EL (cell line): ENCODE results near the gene POLR1C.
A peak's percentile ranks its signal among the peaks of the same experiment; 100 is the strongest.
"Not testable (repeated sequence)": the region's sequence is repeated elsewhere in the genome, so short reads cannot be mapped to it uniquely, and the experiment has no call there.

ENCODE experiments used
- DNase-seq: peaks from one replicate; pipeline ENCODE4 v3.0.0-alpha.2; 2016

Gene POLR1C

DNA sequence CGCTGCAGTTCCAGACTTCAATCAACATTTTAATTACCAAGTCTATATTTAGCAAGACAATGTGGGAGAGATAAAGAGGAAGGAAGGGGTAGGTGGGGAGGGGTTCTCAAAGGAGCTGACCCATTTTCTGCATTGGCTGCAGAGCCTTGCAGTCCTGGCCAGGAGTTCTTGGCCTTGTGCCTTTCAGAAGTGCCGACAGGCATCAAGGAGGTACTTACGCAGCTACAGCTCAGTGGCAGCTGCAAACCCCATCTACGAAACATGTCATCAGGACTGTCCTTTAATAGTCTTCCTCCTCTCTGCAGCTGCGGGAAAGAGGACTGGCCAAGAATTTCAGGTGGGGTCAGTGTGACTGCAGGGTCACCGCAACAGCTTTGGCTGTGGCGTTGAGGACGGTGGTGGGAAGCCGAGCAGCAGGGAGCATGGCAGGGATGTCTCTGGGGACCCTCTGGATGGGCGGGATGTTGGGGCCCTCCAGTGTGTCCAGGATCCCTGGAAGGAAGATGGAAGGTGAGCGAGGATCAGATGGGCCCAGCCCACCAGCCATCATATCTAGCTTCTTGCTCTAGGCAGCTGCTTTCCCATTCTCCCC, 5.0 kb upstream of the POLR1C start:
- DNase-seq = no peak

DNA sequence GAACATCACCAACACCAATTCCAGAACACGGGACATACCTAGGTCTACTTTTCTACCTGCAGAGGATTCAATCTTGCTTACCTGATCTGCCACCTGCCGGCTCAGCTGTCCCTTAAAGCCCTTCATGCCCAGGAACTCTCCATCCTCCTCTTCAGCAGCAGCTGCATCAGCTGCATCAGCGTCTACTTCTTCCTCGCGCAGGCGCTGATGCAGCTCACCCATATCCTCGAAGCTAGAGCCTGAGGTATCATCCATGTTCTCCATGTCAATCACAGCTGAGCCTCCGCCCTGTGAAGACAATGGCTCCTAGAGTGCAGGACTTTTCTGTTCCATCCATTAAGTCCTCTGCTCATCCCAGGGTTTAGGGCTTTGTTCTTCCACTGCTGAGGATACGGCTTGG, 1.1 kb upstream of the POLR1C start:
- DNase-seq = no peak

DNA sequence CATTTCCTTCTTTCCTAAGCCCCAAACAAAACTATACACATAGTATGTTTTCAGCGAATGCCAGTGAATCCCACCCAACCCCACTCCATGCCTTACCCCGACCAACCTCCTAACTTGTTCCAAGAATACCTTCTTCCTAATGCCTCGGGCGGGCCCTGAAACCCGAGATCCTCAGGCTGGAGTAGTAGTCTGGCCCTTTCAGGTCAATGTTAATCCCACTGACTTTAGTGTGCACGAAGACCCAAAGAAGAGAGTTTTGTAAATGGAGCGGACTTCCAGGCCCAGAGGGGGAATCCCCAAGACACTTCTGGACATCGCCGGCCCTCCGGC, 557 bp upstream of the POLR1C start:
- DNase-seq = no peak

DNA sequence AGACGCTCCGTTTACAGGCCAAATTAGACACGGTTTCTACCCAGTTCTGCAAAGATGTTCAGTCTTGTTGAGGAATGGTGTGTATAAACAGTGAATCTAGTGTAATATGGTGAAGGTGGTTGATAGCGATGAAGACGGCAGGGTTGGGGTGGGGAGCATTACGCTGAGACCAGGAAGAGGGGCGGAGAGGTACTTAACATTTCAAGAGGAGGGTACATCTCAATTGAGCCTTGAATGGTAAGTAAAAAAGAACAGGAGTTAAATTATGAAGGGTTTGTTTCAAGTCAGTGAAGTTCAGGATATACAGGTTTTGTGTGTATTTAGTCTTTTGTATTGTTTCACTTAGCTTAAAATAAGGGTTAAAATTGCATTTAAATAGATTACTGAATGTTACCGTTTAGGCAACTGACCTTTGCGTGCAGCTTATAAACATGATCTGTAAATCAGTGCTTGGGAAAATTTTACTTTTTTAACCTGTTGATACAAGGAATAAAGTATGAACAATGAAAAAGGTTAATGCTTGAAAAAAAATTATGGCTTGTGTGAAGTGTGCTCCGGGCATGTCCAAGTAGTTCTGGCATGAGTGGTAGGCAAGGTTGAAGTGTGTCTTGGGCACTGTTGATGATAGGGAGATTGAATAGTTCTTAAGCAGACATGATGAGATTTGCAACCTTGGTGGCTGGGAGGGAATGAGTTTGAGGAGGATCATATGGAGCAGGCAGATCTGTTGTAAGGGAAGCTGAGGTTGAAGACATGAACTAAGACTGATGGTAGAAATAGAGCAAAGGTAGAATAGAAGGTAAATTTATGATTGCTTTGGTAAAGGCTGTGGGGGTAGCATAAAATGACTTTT, 842 bp downstream of the POLR1C start:
- no peak for DNase-seq

DNA sequence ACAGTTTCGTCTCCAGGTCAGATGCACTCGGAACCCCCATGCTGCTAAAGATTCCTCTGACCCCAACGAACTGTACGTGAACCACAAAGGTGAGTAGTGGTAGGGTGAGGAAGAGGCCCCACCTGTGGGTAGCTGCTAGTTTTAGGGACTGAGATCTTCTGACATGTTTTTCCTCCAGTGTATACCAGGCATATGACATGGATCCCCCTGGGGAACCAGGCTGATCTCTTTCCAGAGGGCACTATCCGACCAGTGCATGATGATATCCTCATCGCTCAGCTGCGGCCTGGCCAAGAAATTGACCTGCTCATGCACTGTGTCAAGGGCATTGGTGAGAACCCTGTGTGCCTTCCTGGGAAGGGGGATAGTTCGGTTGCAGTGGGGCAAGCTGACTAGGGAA, 3.2 kb downstream of the POLR1C start:
- no peak for DNase-seq

GRCh38 chr6:43521836-43522235, 4.9 kb downstream of the POLR1C start:
- DNase-seq = no peak

- DNase-seq = no peak
Observed at GRCh38 chr6:43522547-43523261, 5.8 kb downstream of the POLR1C start.

GRCh38 chr6:43523284-43523683, 6.4 kb downstream of the POLR1C start:
- DNase-seq = no peak

DNA sequence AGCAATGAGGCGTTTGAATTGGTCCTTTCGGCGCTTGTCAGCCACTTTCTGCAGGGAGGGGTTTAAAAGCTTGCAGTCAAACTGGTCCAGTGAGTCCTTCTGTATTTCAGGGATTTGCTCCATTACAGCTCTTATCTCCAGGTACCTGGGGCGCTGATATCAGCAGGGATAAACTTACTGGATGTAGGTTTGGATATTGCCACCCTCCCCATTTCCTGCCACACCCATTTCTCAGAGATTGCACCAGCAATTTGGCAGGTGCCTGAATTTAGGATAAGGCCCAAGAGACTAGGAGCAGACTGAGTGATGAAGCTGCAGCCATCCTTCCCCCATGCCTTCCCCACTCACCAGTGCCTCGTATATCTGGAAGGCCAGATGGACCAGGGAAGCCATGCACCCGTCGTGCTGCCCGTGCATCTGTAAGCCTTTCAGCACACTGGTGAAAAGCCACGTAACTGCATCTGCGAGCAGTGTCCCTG, 7.6 kb downstream of the POLR1C start:
- DNase-seq = no peak

GRCh38 chr6:43532201-43532600, 15.3 kb downstream of the POLR1C start:
- DNase-seq = no peak

DNA sequence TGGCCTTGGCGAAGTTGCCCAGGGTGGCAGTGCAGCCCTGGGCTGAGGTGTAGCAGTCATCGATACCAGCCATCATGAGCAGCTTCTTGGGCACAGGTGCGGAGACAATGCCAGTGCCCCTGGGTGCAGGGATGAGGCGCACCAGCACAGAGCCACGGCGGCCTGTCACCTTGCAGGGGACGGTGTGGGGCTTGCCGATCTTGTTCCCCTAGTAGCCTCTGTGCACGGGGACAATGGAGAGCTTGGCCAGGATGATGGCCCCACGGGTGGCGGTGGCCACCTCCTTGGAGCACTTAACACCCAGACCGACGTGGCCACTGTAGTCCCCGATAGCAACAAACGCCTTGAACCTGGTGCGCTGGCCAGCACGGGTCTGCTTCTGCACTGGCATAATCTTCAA, 22.1 kb downstream of the POLR1C start:
- DNase-seq = not testable (repeated sequence)

GRCh38 chr6:43539409-43539808, 22.5 kb downstream of the POLR1C start:
- DNase-seq = not testable (repeated sequence)

GRCh38 chr6:43540507-43540906, 23.6 kb downstream of the POLR1C start:
- no peak for DNase-seq

DNA sequence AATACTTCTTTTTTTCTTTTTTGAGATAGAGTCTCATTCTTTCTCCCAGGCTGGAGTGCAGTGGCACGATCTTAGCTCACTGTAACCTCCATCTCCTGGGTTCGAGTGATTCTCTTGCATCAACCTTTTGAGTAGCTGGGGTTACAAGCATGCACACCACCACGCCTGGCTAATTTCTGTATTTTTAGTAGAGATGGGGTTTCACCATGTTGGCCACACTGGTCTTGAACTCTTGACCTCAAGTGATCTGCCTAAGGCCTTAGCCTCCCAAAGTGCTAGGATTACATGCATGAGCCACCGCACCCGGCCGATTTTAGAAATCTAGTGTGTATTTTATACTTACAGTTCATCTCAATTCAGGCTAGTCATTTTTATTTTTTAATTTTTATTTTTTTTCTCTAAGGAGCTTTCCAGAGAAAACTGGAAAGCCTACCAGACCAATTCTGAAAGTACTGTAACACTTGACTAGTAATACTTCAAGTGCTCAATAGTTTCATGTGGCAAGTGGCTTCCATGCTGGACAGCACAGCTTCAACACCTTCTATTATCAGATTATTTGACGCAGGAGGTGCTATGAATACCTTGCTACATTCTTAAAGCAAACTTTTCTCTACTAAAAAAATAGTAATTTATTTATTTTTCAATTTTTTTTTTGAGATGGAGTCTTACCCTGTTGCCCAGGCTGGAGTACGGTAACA, 25.0 kb downstream of the POLR1C start:
- no peak for DNase-seq

DNA sequence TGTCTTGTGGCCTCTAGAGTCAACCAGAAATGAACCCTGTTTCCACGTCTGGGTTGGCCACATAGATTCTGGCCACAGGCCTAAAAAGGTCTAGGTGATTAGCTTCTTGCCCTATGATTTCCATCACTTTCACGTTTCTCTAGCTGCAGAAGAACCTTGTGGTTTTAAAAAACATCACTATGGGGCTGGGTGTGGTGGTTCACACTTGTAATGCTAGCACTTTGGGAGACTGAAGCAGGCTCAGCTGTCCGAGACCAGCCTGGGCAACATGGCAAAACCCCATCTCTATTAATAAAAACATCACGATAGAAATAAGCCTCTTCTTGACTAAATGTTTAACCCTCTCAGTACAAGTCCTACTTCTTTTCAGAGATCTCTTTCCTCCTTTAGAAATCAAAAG, 27.6 kb downstream of the POLR1C start:
- DNase-seq = no peak

- DNase-seq = no peak
Observed at GRCh38 chr6:43547222-43547621, 30.3 kb downstream of the POLR1C start.

DNA sequence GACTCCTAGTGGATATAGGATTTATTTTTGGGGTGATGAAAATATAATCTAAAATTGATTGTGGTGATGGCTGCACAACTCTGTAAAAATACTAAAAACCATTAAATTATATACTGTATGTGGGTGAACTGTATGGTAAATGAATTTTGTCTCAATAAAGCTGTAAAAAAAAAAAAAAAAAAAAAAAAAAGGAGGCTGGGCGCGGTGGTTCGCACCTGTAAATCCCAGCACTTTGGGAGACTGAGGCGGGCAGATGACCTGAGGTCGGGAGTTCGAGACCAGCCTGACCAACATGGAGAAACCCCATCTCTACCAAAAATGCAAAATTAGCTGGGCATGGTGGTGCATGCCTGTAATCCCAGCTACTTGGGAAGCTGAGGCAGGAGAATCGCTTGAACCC, 40.7 kb downstream of the POLR1C start:
- DNase-seq = not testable (repeated sequence)

DNA sequence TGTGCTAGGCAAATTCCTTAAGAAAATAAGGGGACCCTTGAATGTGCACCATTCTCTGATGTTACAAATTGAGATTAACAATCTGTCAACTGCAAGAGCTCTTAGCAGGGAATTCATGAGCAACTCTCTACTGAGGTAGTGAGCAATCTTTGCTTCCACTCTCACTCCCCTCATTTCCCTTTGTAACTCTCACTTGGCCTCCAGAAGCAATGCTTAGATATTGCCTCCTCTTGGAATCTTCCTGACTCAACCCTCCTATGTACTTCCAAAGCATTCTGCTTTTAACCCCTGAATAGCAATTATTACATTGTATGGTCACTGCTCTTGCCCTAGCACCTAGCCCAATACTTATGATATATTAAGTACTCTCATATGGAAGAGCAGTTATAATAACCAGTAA, 42.4 kb downstream of the POLR1C start:
- DNase-seq = no peak

GRCh38 chr6:43570876-43571441, 54.1 kb downstream of the POLR1C start:
- peak; percentile 32 for DNase-seq
